Duodenal mucosa (tissue), 2 donors: ENCODE results near the gene RBKS.
"Not testable (repeated sequence)": the region's sequence is repeated elsewhere in the genome, so short reads cannot be mapped to it uniquely, and the experiment has no call there.

ENCODE experiments used
- H3K27ac ChIP-seq: one replicate; pipeline ENCODE4 v1.7.0; 2013; ENCODE audit warnings: low read depth, low read length
- H3K27me3 ChIP-seq, 2 donors: one replicate each; pipeline ENCODE4 v1.7.0; 2013; ENCODE audit warnings: low read length in 2 of 2, control low read depth in 1 of 2; ENCODE audit not compliant: insufficient read depth in 2 of 2, control insufficient read depth in 1 of 2
- H3K36me3 ChIP-seq, 2 donors: one replicate each; pipeline ENCODE4 v1.7.0; 2013; ENCODE audit warnings: low read length in 2 of 2, control low read depth in 1 of 2; ENCODE audit not compliant: insufficient read depth in 2 of 2, control insufficient read depth in 1 of 2
- H3K4me1 ChIP-seq, 2 donors: one replicate each; pipeline ENCODE4 v1.7.0; 2013; ENCODE audit warnings: low read length in 2 of 2, control low read depth in 1 of 2; ENCODE audit not compliant: insufficient read depth in 2 of 2, control insufficient read depth in 1 of 2
- H3K4me3 ChIP-seq, 2 donors: one replicate each; pipeline ENCODE4 v1.7.0; 2013; ENCODE audit warnings: low read length in 2 of 2, low read depth in 1 of 2
- H3K9ac ChIP-seq, 2 donors: one replicate each; pipeline ENCODE4 v1.7.0; 2013; ENCODE audit warnings: low read length in 2 of 2, low read depth in 1 of 2
- H3K9me3 ChIP-seq, 2 donors: one replicate each; pipeline ENCODE4 v1.7.0; 2013; ENCODE audit warnings: low read length in 2 of 2, control low read depth in 1 of 2; ENCODE audit not compliant: control insufficient read depth in 1 of 2

The RBKS gene

DNA sequence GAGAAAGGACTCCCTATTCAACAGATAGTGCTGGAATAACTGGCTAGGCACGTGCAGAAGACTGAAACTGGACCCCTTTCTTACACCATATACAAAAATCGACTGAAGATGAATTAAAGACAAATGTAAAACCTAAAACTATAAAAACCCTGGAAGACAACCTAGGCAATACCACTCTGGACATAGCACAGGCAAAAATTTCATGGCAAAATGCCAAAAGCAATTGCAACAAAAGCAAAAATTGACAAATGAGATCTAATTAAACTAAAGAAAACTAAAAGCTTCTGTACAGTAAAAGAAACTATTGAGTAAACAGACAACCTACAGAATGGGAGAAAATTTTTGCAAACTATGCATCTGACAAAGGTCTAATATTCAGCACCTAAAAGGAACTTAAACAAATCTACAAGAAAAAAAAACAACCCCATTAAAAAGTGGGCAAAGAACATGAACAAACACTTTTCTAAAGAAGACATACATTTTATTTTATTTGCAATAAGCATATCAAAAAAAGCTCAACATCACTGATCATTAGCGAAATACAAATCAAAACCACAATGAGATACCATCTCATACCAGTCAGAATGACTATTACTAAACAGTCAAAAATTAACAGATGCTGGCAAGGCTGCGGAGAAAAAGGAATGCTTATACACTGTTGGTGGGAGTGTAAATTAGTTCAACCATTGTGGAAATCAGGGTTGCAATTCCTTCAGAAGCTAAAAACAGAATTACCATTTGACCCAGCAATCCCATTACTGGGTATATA is 8.2 kb downstream of the RBKS start:
- not testable (repeated sequence) for H3K9ac ChIP-seq, H3K27ac ChIP-seq, H3K4me1 ChIP-seq, H3K27me3 ChIP-seq, H3K4me3 ChIP-seq, H3K9me3 ChIP-seq, H3K36me3 ChIP-seq

GRCh38 chr2:27878825-27879224 is 11.4 kb downstream of the RBKS start:
- Histone ChIP-seq H3K4me3 (no peak overlapping the region), H3K4me1 (no peaks in the 10 kb centered on the region), H3K27ac (no peak overlapping the region), H3K27me3 (no peaks in the 10 kb centered on the region), H3K36me3 (no peaks in the 10 kb centered on the region), H3K9me3 (peaks cover 5 to 10% of the 10 kb centered on the region in 2 donors), H3K9ac (no peak overlapping the region)

DNA sequence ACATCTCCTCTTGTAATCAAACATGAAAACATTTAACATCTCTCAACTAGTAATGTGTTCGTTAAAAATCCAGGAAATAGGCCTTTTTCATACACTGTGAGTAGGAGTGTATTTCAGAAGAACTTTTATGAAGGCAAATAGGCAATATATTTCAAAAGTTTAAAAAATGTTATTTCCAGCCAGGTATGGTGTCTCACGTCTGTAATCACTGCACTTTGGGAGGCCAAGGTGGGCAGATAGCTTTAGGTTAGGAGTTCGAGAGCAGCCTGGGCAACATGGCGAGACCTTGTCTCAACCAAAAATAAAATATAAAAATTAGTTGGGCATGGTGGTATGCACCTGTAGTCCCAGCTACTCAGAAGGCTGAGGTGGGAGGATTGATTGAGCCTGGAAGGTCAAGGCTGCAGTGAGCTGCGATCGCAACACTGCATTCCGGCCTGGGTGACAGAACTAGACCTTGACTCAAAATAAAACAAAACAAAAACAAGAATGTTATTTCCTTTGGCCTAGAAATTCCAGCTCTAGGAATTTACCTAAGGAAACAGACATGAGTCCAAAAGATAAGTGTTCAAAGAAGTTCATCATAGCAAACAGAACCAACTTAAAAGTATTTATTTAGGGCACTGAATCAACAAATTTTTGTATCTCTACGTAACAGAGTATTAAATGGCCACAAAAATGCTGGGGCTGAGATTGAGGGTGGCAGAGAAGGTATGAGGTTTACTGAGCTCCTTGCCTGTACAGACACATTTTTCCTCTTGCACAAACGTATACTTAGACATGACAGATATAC is 14.9 kb downstream of the RBKS start:
- Histone ChIP-seq H3K36me3 (no peaks in the 10 kb centered on the region), H3K9ac (no peak overlapping the region), H3K4me3 (no peak overlapping the region), H3K9me3 (peaks cover 0 to 10% of the 10 kb centered on the region in 2 donors), H3K27me3 (no peaks in the 10 kb centered on the region), H3K4me1 (no peaks in the 10 kb centered on the region), H3K27ac (no peak overlapping the region)

GRCh38 chr2:27873091-27873490 is 17.1 kb downstream of the RBKS start:
- Histone ChIP-seq H3K27ac (no peak overlapping the region), H3K4me1 (no peaks in the 10 kb centered on the region), H3K9me3 (peaks cover 0 to 10% of the 10 kb centered on the region in 2 donors), H3K27me3 (no peaks in the 10 kb centered on the region), H3K9ac (no peak overlapping the region), H3K4me3 (no peak overlapping the region), H3K36me3 (no peaks in the 10 kb centered on the region)

GRCh38 chr2:27871802-27872201 is 18.4 kb downstream of the RBKS start:
- no peaks in the 10 kb centered on the region for H3K36me3 ChIP-seq
- H3K4me3 ChIP-seq, result no peak overlapping the region
- peaks cover 0 to 7% of the 10 kb centered on the region in 2 donors for H3K9me3 ChIP-seq
- no peaks in the 10 kb centered on the region for H3K4me1 ChIP-seq
- H3K27ac ChIP-seq, result no peak overlapping the region
- H3K27me3 ChIP-seq, result no peaks in the 10 kb centered on the region
- H3K9ac ChIP-seq, result no peak overlapping the region

GRCh38 chr2:27870724-27871123 is 19.5 kb downstream of the RBKS start:
- no peaks in the 10 kb centered on the region for H3K27me3 ChIP-seq
- H3K4me3 ChIP-seq, result no peak overlapping the region
- H3K4me1 ChIP-seq, result no peaks in the 10 kb centered on the region
- no peak overlapping the region for H3K9ac ChIP-seq
- no peaks in the 10 kb centered on the region for H3K36me3 ChIP-seq
- no peaks in the 10 kb centered on the region for H3K9me3 ChIP-seq
- no peak overlapping the region for H3K27ac ChIP-seq

- no peak overlapping the region for H3K27ac ChIP-seq
- no peak overlapping the region for H3K9ac ChIP-seq
- no peaks in the 10 kb centered on the region for H3K4me1 ChIP-seq
- H3K9me3 ChIP-seq, result no peaks in the 10 kb centered on the region
- H3K27me3 ChIP-seq, result no peaks in the 10 kb centered on the region
- H3K4me3 ChIP-seq, result no peak overlapping the region
- H3K36me3 ChIP-seq, result no peaks in the 10 kb centered on the region
Measured at GRCh38 chr2:27869763-27870162, 20.4 kb downstream of the RBKS start.

GRCh38 chr2:27866237-27866636 is 23.9 kb downstream of the RBKS start:
- no peaks in the 10 kb centered on the region for H3K27me3 ChIP-seq
- no peak overlapping the region for H3K27ac ChIP-seq
- no peak overlapping the region for H3K9ac ChIP-seq
- no peaks in the 10 kb centered on the region for H3K9me3 ChIP-seq
- H3K4me1 ChIP-seq, result no peaks in the 10 kb centered on the region
- H3K4me3 ChIP-seq, result no peak overlapping the region
- H3K36me3 ChIP-seq, result no peaks in the 10 kb centered on the region

- H3K4me1 ChIP-seq, H3K27me3 ChIP-seq, H3K36me3 ChIP-seq, H3K27ac ChIP-seq, H3K9ac ChIP-seq, H3K9me3 ChIP-seq, H3K4me3 ChIP-seq: not testable (repeated sequence)
Measured at GRCh38 chr2:27863955-27864354, 26.2 kb downstream of the RBKS start.

DNA sequence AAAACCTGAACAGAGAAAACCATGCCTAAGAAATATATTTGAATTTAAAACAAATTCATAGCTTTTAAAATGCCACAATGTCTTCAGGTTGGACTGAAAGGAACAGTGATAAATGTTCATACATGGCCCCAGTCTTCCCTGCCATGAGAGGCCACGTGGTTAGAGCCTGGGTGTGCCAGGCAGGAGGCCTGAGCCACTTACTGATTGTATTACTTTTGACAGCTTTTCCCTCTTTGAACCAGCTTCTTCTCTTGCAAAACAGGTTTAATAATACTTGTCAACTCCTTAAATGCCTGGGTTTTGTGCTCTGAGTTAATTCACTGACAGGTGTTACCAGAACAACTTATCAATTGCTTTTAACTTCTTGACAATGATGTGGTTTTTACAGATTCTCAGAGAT is 27.0 kb downstream of the RBKS start:
- no peak overlapping the region for H3K9ac ChIP-seq
- no peaks in the 10 kb centered on the region for H3K9me3 ChIP-seq
- no peaks in the 10 kb centered on the region for H3K36me3 ChIP-seq
- no peaks in the 10 kb centered on the region for H3K4me1 ChIP-seq
- no peaks in the 10 kb centered on the region for H3K27me3 ChIP-seq
- H3K27ac ChIP-seq, result no peak overlapping the region
- no peak overlapping the region for H3K4me3 ChIP-seq
